Activated CD4-positive, CD25-positive, alpha-beta regulatory T cell (primary cell): ENCODE measurements around the gene KLHL6.

ENCODE experiments used
- DNase-seq, 4 experiments: peaks; one replicate each; lab custom pipeline; 2025; lab: John Stamatoyannopoulos, UW

The KLHL6 gene

GRCh38 chr3:183503746-183504145 is 51.8 kb downstream of the KLHL6 start:
- DNase-seq = no peak

DNA sequence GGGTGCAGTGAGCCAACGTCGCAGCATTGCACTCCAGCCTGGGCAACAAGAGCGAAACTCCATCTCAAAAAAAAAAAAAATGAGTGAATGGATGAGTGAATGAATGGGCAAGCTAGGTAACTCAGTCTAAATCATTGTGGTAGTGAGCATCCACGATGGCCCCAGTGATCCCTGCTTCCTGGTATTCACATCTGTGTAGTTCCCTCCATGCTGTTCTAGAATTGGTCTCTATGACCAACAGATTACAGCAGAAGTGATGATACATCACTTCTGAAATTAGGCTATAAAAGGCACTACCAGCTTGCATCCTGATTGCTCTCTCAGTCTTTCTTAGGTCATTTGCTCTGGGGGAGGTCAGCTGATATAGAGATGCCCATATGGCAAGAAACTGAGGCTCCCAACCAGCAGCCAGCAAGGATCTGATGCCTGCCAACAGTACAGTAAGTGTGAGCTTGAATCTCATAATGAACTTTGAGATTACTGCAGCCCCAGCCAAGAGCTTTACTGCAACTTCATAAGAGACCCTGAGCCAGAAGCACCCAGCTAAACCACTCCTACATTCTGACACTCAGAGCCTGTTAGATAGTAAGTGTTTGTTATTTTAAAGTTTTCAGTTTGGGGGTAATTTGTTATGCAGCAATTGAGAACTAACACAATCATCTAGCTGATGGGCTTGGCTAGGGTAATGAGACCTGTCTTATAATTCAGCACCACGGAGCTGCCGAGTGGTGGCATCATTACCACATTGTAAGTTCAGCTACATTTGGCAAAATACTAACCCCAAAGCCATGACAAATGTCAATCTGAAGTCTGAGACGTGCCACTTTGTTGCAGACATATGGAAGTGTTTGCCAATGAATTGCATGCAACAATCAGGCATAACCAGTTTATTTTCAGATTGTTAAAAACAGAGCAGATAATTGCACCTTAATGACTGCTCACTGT is 53.0 kb downstream of the KLHL6 start:
- no peak for DNase-seq

- no peak for DNase-seq
These were observed 54.4 kb downstream of the KLHL6 start for GRCh38 chr3:183500981-183501704.

DNA sequence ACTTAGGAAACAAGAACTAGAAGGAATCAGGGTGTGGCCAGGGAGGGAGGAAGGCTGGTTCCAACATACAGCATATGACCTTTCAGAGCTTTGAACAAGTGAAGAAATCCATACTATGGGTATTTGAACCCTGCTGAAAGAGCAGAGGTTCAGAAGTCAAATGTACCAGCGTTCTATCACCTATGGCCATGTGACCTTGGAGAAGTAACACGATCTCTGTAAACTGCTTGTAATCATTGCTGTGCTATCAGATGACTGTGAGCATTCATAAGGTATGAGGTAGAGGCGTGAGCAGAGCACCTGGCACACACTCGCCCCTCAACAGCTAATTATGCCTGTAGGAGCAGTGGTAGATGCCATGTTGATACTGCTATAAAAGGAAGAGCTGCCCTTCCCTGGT is 55.2 kb downstream of the KLHL6 start:
- no peak for DNase-seq

DNA sequence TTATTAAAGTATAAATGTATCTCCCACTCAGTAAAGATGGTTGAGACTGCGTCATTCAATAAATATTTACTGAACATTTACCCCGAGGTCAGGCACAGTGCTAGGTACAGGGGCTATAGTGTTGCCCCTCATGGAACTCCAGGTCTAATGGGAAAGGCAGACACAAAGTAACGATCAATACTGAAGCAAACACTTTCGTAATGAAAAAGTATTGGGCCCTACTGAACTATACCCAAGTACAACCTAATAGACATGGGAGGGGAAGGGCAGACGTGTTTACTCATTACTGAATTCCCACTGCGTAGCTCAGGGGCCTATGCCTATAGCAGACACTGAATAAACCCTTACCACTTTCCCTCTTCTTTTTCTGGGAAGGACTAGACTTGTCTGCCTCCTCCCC is 56.9 kb downstream of the KLHL6 start:
- no peak for DNase-seq

DNA sequence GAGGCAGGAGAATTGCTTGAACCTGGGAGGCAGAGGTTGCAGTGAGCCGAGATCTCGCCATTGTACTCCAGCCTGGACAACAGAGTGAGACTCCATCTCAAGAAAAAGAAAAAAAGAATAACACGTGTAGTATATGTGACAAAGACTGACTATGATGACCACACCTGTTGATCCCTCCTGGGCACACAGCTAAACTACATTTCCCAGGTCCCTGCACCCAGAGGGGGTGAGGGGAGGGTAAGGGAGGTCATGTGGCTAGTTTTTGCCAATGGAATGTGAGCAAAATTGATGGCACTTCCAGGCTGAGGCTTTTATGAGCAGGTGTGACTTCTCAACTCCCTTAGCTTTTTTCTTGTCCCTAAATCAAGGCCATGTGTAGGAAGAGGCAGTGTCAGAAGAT is 58.2 kb downstream of the KLHL6 start:
- no peak for DNase-seq

DNA sequence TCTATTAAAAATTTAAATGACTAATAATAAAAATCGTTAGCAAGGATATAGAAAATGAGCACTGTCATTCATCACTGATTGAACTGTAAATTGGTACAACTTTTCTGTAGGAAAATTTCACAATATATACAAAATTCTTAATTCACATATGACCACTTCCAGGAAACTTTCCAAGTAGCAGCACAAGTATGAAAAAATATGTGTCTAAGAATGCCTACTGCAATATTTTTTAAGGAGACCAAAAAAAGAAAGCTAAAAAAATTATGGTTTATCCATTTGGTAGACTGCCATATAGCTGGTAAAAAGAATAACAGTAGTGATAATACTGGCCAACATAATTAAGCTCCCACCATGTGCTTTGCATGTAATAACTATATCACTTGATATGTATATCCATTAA is 59.2 kb downstream of the KLHL6 start:
- no peak for DNase-seq

DNA sequence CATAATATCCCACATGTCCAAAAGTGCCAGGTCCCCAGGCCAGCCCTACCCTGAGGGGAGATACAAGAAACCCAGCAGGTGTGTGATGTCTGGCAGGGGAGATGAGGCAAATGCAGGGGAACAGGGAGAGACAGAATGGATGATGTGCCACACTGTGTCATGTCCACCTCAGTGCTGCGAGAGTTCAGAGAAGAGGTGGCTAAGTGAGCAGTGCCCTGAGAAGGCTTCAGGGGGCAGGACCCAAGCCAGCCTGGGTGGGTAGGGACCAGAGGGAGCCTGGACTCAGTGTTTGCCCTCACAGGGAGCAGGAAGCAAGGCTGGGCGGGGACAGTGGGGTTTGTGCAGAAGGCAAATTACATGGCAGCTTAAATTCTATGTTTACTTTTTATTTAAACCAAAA is 61.2 kb downstream of the KLHL6 start:
- no peak for DNase-seq

GRCh38 chr3:183493296-183494045 is 62.0 kb downstream of the KLHL6 start:
- DNase-seq = no peak

DNA sequence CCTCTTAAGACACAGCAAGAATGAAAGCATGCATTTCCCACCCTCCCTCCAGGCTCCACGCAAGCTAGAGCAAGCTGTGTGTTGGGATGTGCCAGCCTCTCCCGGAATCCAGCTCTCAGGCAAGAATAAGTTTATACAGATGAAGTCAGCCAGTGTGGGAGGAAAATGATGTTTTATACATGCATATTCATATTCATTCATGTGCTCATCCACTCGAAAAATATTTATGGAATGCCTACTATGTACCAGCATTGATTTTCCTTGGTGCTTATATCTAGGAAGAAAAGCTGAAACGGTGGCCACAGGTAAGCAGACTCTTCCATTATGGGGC is 62.7 kb downstream of the KLHL6 start:
- DNase-seq = no peak

- DNase-seq = no peak
These were observed 63.3 kb downstream of the KLHL6 start for GRCh38 chr3:183491923-183492848.

DNA sequence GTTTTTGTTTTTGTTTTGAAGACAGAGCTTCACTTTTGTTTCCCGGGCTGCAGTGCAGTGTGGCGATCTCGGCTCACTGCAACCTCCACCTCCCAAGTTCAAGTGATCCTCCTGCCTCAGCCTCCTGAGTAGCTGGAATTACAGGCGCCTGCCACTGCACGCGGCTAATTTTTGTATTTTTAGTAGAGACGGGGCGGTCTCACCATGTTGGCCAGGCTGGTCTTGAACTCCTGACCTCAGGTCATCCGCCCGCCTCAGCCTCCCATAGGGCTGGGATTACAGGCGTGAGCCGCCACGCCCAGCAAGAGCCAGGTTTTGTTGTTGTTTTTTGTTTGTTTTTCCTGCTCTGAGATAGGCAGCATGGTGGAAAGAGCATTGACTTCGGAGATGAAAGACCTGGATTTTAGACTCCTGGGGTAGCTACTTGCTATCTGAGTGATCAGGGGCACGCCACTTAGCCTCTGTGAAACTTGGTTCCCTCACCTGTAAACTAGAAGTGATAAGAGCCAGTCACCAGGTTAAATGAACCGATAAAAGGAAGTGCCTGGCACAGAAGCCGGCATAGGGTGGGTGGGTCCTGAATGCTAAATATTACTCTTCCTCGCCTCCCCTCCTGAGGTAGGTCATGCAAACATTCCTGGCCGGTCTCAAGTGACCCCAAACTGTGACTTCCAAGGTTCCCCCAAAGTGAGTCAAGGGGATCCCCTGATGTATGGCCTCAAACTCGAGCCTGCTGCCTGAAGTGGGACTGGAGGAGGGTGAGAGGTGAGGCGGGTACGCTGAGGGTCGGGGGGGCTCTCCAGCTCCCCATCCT is 64.2 kb downstream of the KLHL6 start:
- DNase-seq = no peak

- DNase-seq = no peak
These were observed 64.9 kb downstream of the KLHL6 start for GRCh38 chr3:183490653-183491052.

GRCh38 chr3:183490211-183490601 is 65.3 kb downstream of the KLHL6 start:
- no peak for DNase-seq

DNA sequence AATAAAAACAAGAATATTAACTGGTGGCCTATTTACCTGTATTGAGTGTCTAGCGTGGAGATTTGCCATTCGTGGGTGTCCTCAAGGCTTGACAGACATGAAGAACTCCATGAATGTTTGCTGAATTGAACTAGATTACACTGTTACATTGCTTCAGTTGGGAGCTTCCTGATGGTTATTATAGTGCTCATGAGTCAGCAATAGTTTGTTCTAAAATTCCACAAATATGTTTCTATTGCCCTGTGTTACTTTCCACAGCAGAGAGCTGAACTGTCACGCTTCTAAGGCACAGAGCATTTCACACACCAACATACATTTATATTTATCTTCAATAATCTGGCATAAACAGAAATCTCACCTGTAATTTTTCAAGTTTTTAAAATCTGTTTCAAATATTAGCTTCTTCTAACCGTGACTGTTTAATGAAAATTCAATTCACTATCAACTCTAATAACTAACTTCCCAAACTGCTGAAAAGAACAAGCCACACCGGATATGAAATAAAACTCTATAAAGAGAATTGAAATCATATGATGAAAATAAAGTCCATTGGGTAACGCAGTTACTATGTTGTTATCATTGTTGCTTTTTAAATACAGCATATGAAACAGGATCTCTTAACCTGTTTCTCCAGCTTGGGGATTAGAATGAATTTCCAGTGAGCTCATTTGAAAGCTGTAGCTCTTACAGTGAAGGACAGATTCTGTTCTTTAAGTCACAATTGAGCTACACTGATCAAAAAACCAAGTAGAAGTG is 65.9 kb downstream of the KLHL6 start:
- no peak for DNase-seq

DNA sequence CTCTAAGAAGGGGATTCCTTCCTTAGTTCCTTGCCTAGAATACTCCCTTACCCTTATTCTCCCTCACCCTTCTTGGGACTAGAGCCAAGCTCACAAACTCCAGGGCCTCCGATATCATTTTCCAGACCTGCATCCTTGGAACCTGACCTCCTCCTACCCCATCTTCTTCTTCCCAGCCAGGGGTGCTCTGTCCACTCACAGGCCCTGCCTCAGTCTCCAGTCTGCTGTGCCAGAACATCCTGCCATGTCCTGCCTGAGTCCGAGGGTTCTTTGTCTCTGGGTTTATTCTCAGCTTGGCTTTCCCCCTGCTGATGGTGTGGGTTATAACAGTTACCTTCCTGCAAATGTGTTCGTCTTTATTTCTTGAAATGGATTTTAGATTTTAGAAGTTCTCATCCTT is 67.2 kb downstream of the KLHL6 start:
- DNase-seq = no peak

GRCh38 chr3:183487896-183488295 is 67.6 kb downstream of the KLHL6 start:
- DNase-seq = no peak

DNA sequence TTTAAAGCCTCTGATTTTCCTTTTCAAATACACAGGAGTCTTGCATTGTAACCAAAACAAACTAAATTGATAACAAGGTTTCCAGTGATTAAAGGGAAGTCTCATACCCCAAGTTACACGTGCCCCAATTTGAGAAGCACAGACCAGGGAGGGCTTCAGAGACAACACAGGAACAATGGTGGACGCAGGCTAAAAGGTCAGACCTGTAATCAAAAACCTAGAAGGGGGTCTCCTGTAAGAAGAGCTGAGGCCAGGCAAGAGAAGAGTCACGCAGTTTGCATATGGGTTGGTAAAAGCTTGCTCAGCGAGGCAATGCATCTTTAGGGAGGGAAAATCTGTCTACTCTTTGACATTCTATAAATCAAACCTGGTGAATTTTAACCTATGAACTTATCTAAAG is 68.5 kb downstream of the KLHL6 start:
- DNase-seq = no peak

DNA sequence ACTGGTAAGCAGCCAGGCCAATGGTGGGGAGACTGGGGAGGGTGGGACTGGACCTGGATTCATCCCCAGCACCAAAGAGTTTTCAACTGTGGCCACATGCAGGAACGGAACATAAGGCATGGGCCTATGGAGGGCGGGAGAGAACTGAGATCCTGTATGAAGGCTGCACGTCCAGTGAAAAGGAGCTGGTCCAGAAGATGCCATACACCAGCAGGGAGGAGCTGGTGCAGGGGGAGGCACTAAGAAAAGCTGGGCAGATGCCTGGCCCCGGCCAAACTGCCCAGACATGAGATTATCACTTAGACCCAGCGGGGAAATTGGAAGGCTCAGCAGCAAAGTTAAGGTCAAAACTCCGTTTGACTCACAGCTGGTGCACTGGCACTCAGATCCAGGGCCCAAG is 69.0 kb downstream of the KLHL6 start:
- DNase-seq = no peak

GRCh38 chr3:183485585-183485984 is 69.9 kb downstream of the KLHL6 start:
- DNase-seq = no peak
